ENCODE results near the gene ZNF462. TPM values are rescaled to one million over a fixed set of nuclear protein-coding genes. Genes with fewer than 3 reads are reported as not detected.

Gene ZNF462
- total RNA-seq, 4 donors from 2014 or later = 19.1 to 57.9 (median 35.6) TPM

DNA sequence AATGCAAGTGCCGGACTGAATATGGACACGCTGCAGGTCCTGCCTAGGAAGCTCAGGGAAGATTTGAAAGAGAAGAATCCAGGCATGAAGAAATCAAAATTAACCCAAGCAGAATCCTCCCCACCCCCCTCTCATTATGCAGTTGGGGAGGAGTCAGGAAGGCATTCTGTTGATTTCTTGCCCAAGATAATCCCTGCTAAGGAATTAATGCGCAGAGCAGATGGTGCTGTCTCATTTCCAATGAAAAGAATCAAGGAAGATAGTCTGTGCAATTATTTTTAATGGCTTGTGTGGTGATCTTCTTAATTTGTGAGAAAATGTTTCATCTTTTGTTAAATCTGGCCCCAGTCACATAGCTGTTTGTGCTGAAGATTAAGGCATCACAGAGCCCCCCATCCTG, 145.0 kb downstream of the ZNF462 start:
- H3K4me1 ChIP-seq = no peaks in the 10 kb centered on the region
- H3K27me3 ChIP-seq = no peaks in the 10 kb centered on the region
- peaks cover 0 to 80% of the 10 kb centered on the region in 2 donors for H3K36me3 ChIP-seq
- no peak for ATAC-seq
- H3K27ac ChIP-seq = no peak overlapping the region
- H3K4me3 ChIP-seq = no peak overlapping the region
- 87 to 93% methylated on average over 3 of the region's 3 CpGs for WGBS, 2 donors (ENCODE audit: low coverage in 1 of 2)
- peaks cover 0 to 8% (median 0%) of the 10 kb centered on the region in 3 donors for H3K9me3 ChIP-seq
- no peak for TF ChIP-seq EP300 (IDR thresholded peaks at IDR 0.05)
- TF ChIP-seq POLR2AphosphoS5 (IDR thresholded peaks at IDR 0.05) = no peak
- TF ChIP-seq, protein P1, sequence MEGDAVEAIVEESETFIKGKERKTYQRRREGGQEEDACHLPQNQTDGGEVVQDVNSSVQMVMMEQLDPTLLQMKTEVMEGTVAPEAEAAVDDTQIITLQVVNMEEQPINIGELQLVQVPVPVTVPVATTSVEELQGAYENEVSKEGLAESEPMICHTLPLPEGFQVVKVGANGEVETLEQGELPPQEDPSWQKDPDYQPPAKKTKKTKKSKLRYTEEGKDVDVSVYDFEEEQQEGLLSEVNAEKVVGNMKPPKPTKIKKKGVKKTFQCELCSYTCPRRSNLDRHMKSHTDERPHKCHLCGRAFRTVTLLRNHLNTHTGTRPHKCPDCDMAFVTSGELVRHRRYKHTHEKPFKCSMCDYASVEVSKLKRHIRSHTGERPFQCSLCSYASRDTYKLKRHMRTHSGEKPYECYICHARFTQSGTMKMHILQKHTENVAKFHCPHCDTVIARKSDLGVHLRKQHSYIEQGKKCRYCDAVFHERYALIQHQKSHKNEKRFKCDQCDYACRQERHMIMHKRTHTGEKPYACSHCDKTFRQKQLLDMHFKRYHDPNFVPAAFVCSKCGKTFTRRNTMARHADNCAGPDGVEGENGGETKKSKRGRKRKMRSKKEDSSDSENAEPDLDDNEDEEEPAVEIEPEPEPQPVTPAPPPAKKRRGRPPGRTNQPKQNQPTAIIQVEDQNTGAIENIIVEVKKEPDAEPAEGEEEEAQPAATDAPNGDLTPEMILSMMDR (IDR thresholded peaks at IDR 0.05) = no peak
- no peak for TF ChIP-seq POLR2A (IDR thresholded peaks at IDR 0.05)

GRCh38 chr9:107008447-107008846, 145.5 kb downstream of the ZNF462 start:
- Histone ChIP-seq H3K27ac (no peak overlapping the region), H3K4me1 (no peaks in the 10 kb centered on the region), H3K27me3 (no peaks in the 10 kb centered on the region), H3K36me3 (peaks cover 0 to 75% of the 10 kb centered on the region in 2 donors), H3K9me3 (peaks cover 0 to 8% (median 0%) of the 10 kb centered on the region in 3 donors), H3K4me3 (no peak overlapping the region)
- ATAC-seq = no peak
- 90 to 91% methylated on average over 4 to 5 of the region's 6 CpGs for WGBS, 2 donors (ENCODE audit: low coverage in 1 of 2)
- TF ChIP-seq POLR2AphosphoS5 (IDR thresholded peaks at IDR 0.05) (no peak), EP300 (IDR thresholded peaks at IDR 0.05) (no peak), POLR2A (IDR thresholded peaks at IDR 0.05) (no peak)
- TF ChIP-seq, protein P1 (IDR thresholded peaks at IDR 0.05) = no peak

- TF ChIP-seq POLR2AphosphoS5 (IDR thresholded peaks at IDR 0.05) = no peak
- no peak for TF ChIP-seq EP300 (IDR thresholded peaks at IDR 0.05)
- TF ChIP-seq POLR2A (IDR thresholded peaks at IDR 0.05) = no peak
- 42 to 72% methylated on average over 2 to 4 of the region's 4 CpGs for WGBS, 2 donors (ENCODE audit: low coverage in 1 of 2)
- no peak overlapping the region for H3K4me3 ChIP-seq
Measured at GRCh38 chr9:107016383-107016782, 153.4 kb downstream of the ZNF462 start.

GRCh38 chr9:107018861-107019545, 156.0 kb downstream of the ZNF462 start:
- WGBS, 2 donors (ENCODE audit: low coverage in 1 of 2) = 18 to 21% methylated on average over 5 of the region's 5 CpGs
- peak; percentile 35 for ATAC-seq
- Histone ChIP-seq H3K27me3 (no peaks in the 10 kb centered on the region), H3K36me3 (peaks cover 0 to under 1% of the 10 kb centered on the region in 2 donors), H3K4me1 (peaks cover 14 to 25% (median 15%) of the 10 kb centered on the region in 3 donors), H3K27ac (peak overlapping the region; percentile 67 to 79 (median 72)), H3K9me3 (peaks cover 0 to 4% (median 0%) of the 10 kb centered on the region in 3 donors), H3K4me3 (no peak overlapping the region)
- TF ChIP-seq EP300 (IDR thresholded peaks at IDR 0.05) = no peak
- no peak for TF ChIP-seq POLR2A (IDR thresholded peaks at IDR 0.05)
- TF ChIP-seq POLR2AphosphoS5 (IDR thresholded peaks at IDR 0.05) = no peak
- TF ChIP-seq, protein P1 (IDR thresholded peaks at IDR 0.05) = no peak

More at GRCh38 chr9:107016383-107016782, 153.4 kb downstream of the ZNF462 start:
- no peaks in the 10 kb centered on the region for H3K27me3 ChIP-seq
- H3K36me3 ChIP-seq = peaks cover 0 to 8% of the 10 kb centered on the region in 2 donors
- ATAC-seq = no peak
- no peak overlapping the region for H3K27ac ChIP-seq
- H3K9me3 ChIP-seq = peaks cover 0 to 5% (median 0%) of the 10 kb centered on the region in 3 donors
- H3K4me1 ChIP-seq = peaks cover 14 to 25% (median 15%) of the 10 kb centered on the region in 3 donors

- H3K4me3 ChIP-seq = no peak overlapping the region
- peak overlapping the region; percentile 67 to 79 (median 72) for H3K27ac ChIP-seq
- WGBS, 2 donors (ENCODE audit: low coverage in 1 of 2) = 0% methylated on average over 1 of the region's 2 CpGs
- H3K27me3 ChIP-seq = no peaks in the 10 kb centered on the region
- TF ChIP-seq POLR2AphosphoS5 (IDR thresholded peaks at IDR 0.05) = no peak
- no peak for TF ChIP-seq EP300 (IDR thresholded peaks at IDR 0.05)
- no peak for TF ChIP-seq POLR2A (IDR thresholded peaks at IDR 0.05)
- TF ChIP-seq, protein P1 (IDR thresholded peaks at IDR 0.05) = no peak
- H3K4me1 ChIP-seq = peaks cover 14 to 25% (median 15%) of the 10 kb centered on the region in 3 donors
- peak; percentile 81 for ATAC-seq
- peaks cover 0 to 4% (median 0%) of the 10 kb centered on the region in 3 donors for H3K9me3 ChIP-seq
- H3K36me3 ChIP-seq = no peaks in the 10 kb centered on the region
Measured at GRCh38 chr9:107020040-107020530, 157.1 kb downstream of the ZNF462 start.
